Memory B cell (primary cell): ENCODE measurements around the gene CAMK4.
"Not testable (repeated sequence)": the region's sequence is repeated elsewhere in the genome, so short reads cannot be mapped to it uniquely, and the experiment has no call there.

Experiments
- ATAC-seq: fragments of 150-1000 bp; cut with Tn5 transposase; 2 replicates; pipeline ENCODE4 v1.10.0; 2021; ENCODE audit warnings: low read depth, mild to moderate bottlenecking, moderate library complexity
- DNase-seq, 2 donors: peaks; one replicate each; pipeline ENCODE4 v3.0.0; 2022; ENCODE audit warnings: low spot score in 2 of 2
- H3K27ac Mint-ChIP-seq: one replicate; pipeline ENCODE4 v1.8.0; 2022; ENCODE audit warnings: mild to moderate bottlenecking, moderate library complexity, mixed read lengths
- H3K27me3 Mint-ChIP-seq: one replicate; pipeline ENCODE4 v1.8.0; 2022; ENCODE audit warnings: mixed read lengths
- H3K36me3 Mint-ChIP-seq: one replicate; pipeline ENCODE4 v1.8.0; 2022; ENCODE audit warnings: mild to moderate bottlenecking, mixed read lengths
- H3K4me1 Mint-ChIP-seq: one replicate; pipeline ENCODE4 v1.8.0; 2022; ENCODE audit warnings: mixed read lengths
- H3K4me3 Mint-ChIP-seq: one replicate; pipeline ENCODE4 v1.8.0; 2022; ENCODE audit warnings: mild to moderate bottlenecking, moderate library complexity, mixed read lengths
- H3K9me3 Mint-ChIP-seq: one replicate; pipeline ENCODE4 v1.8.0; 2022; ENCODE audit warnings: mixed read lengths

The CAMK4 gene

GRCh38 chr5:111337688-111338087, 113.5 kb downstream of the CAMK4 start:
- H3K4me1 Mint-ChIP-seq, result no peaks in the 10 kb centered on the region
- no peak for DNase-seq
- H3K4me3 Mint-ChIP-seq, result no peak overlapping the region
- ATAC-seq, result no peak
- no peaks in the 10 kb centered on the region for H3K27me3 Mint-ChIP-seq
- no peak overlapping the region for H3K27ac Mint-ChIP-seq
- no peaks in the 10 kb centered on the region for H3K9me3 Mint-ChIP-seq
- H3K36me3 Mint-ChIP-seq, result no peaks in the 10 kb centered on the region

- H3K27me3 Mint-ChIP-seq, result no peaks in the 10 kb centered on the region
- H3K4me1 Mint-ChIP-seq, result no peaks in the 10 kb centered on the region
- no peak for ATAC-seq
Observed at GRCh38 chr5:111345731-111346130, 121.5 kb downstream of the CAMK4 start.

GRCh38 chr5:111347021-111347420, 122.8 kb downstream of the CAMK4 start:
- Mint-ChIP-seq H3K9me3 (no peaks in the 10 kb centered on the region), H3K4me3 (no peak overlapping the region), H3K4me1 (no peaks in the 10 kb centered on the region), H3K27me3 (no peaks in the 10 kb centered on the region), H3K36me3 (no peaks in the 10 kb centered on the region), H3K27ac (no peak overlapping the region)
- ATAC-seq, result no peak
- DNase-seq, result no peak

More at GRCh38 chr5:111345731-111346130, 121.5 kb downstream of the CAMK4 start:
- no peak for DNase-seq
- Mint-ChIP-seq H3K9me3 (no peaks in the 10 kb centered on the region), H3K4me3 (no peak overlapping the region), H3K36me3 (no peaks in the 10 kb centered on the region), H3K27ac (no peak overlapping the region)

GRCh38 chr5:111348661-111349329, 124.6 kb downstream of the CAMK4 start:
- H3K4me3 Mint-ChIP-seq, result no peak overlapping the region
- H3K36me3 Mint-ChIP-seq, result no peaks in the 10 kb centered on the region
- H3K9me3 Mint-ChIP-seq, result no peaks in the 10 kb centered on the region
- DNase-seq, result no peak
- no peak overlapping the region for H3K27ac Mint-ChIP-seq
- ATAC-seq, result no peak
- no peaks in the 10 kb centered on the region for H3K27me3 Mint-ChIP-seq
- H3K4me1 Mint-ChIP-seq, result no peaks in the 10 kb centered on the region

DNA sequence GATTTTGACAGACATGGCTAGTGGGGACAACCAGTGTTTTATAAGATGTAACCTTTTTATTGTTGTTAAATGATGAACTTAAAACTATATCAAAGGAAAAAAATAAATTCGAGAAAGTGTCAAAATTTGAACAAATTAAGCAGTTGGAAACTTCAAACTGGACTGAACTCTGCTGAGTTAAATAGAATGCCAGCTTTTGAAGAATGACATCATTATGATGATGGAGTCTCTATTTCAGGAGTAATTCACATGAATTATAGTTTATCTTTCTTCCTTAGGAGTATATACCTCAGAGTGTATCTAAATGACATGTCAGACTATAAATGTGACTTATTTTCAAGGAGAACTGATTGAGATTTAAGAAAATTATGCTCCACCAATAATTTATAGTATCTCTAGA, 125.2 kb downstream of the CAMK4 start:
- no peak for ATAC-seq

GRCh38 chr5:111353035-111353434, 128.9 kb downstream of the CAMK4 start:
- ATAC-seq, result no peak
- Mint-ChIP-seq H3K9me3 (no peaks in the 10 kb centered on the region), H3K27ac (no peak overlapping the region), H3K4me3 (no peak overlapping the region), H3K27me3 (no peaks in the 10 kb centered on the region), H3K36me3 (no peaks in the 10 kb centered on the region), H3K4me1 (no peaks in the 10 kb centered on the region)
- DNase-seq, result no peak

More for the DNA sequence above, 125.2 kb downstream of the CAMK4 start:
- Mint-ChIP-seq H3K9me3 (no peaks in the 10 kb centered on the region), H3K27me3 (no peaks in the 10 kb centered on the region), H3K4me1 (no peaks in the 10 kb centered on the region), H3K4me3 (no peak overlapping the region), H3K27ac (no peak overlapping the region), H3K36me3 (no peaks in the 10 kb centered on the region)
- no peak for DNase-seq

DNA sequence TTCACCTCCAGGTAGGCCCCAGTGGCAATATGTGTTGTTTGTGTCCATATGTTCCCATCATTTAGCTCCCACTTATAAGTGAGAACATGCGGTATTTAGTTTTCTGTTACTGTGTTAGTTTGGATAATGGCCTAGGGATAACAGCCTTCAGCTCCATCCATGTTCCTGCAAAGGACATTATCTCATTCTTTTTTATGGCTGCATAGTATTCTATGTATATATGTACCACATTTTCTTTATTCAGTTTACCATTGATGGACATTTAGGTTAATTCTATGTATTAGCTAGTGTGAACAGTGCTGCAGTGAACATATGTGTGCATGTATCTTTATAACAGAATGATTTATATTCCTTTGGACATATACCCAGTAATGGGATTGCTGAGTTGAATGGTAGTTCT, 134.5 kb downstream of the CAMK4 start:
- not testable (repeated sequence) for H3K9me3 Mint-ChIP-seq, H3K27ac Mint-ChIP-seq, H3K36me3 Mint-ChIP-seq, H3K4me3 Mint-ChIP-seq, H3K27me3 Mint-ChIP-seq, DNase-seq, H3K4me1 Mint-ChIP-seq, ATAC-seq

DNA sequence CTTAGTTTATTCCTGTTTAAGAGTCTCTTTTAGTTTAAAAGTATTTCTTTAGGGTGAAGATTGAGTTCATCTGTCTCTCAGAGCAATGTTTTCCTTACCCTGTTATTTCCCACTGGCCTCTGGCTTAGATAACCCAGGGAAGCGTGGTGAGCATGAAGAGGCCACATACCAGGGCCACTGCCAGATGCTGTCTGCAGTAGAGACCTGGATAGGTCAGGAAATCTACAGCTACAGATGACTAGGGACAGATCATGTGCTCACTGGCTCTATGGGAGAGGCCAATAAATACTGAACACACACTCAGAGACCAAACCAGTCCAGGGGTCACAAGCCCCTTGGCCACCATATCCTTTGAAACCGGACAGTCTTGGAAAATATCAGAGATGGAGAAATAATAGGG, 136.0 kb downstream of the CAMK4 start:
- ATAC-seq (no peak), DNase-seq (no peak)
- H3K9me3 Mint-ChIP-seq, result peaks cover 3% of the 10 kb centered on the region
- H3K27me3 Mint-ChIP-seq, result no peaks in the 10 kb centered on the region
- H3K4me1 Mint-ChIP-seq, result no peaks in the 10 kb centered on the region
- H3K27ac Mint-ChIP-seq, result no peak overlapping the region
- peaks cover 2% of the 10 kb centered on the region for H3K36me3 Mint-ChIP-seq
- H3K4me3 Mint-ChIP-seq, result no peak overlapping the region

DNA sequence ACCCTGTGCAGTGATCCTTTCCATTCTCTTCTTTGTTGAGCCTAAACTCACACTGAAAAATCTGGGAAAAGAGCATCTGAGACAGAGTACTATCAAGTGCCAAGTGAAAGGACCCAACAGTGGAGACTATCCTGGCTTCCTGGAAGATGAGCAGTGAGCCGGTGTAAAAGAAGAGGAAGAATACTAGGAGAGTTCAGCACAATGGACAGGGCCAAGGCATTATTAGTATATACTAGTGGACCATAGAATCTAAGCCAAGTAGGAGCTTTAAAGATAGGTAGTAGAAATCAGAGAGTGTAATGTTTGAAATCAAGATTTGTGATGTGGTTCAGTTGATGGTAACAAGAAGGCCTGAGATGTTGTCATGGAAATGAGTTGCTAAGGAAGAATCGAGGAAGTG, 140.8 kb downstream of the CAMK4 start:
- no peaks in the 10 kb centered on the region for H3K36me3 Mint-ChIP-seq
- peaks cover 3% of the 10 kb centered on the region for H3K9me3 Mint-ChIP-seq
- H3K27me3 Mint-ChIP-seq, result no peaks in the 10 kb centered on the region
- ATAC-seq (no peak), DNase-seq (no peak)
- no peak overlapping the region for H3K4me3 Mint-ChIP-seq
- no peak overlapping the region for H3K27ac Mint-ChIP-seq
- H3K4me1 Mint-ChIP-seq, result no peaks in the 10 kb centered on the region

DNA sequence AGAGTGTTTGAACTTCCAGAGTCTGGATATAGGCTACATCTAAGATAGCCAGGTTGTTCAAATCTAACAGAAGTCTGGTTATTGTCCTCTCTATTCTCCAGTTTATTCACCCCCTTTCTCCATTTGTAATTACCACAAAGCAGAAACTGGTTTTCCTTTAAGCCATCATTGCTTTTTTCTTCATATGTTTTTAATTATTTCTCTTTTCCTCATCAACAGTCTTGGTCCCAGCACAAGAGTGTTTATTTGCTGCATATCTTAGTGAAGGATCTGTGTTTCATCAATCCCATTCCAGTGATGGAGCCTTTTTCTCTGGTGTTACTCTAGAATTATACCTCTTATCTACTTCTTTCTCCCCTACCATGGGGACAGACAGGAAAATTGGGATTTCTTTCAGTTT, 142.2 kb downstream of the CAMK4 start:
- H3K4me3 Mint-ChIP-seq, result no peak overlapping the region
- H3K27me3 Mint-ChIP-seq, result no peaks in the 10 kb centered on the region
- no peak for ATAC-seq
- H3K9me3 Mint-ChIP-seq, result peaks cover 3% of the 10 kb centered on the region
- H3K36me3 Mint-ChIP-seq, result no peaks in the 10 kb centered on the region
- DNase-seq, result no peak
- no peaks in the 10 kb centered on the region for H3K4me1 Mint-ChIP-seq
- no peak overlapping the region for H3K27ac Mint-ChIP-seq

GRCh38 chr5:111367115-111367514, 142.9 kb downstream of the CAMK4 start:
- H3K36me3 Mint-ChIP-seq, result no peaks in the 10 kb centered on the region
- H3K27me3 Mint-ChIP-seq, result no peaks in the 10 kb centered on the region
- H3K27ac Mint-ChIP-seq, result no peak overlapping the region
- ATAC-seq (no peak), DNase-seq (no peak)
- no peak overlapping the region for H3K4me3 Mint-ChIP-seq
- peaks cover 3% of the 10 kb centered on the region for H3K9me3 Mint-ChIP-seq
- no peaks in the 10 kb centered on the region for H3K4me1 Mint-ChIP-seq

- H3K4me1 Mint-ChIP-seq, result no peaks in the 10 kb centered on the region
- H3K27me3 Mint-ChIP-seq, result no peaks in the 10 kb centered on the region
- H3K36me3 Mint-ChIP-seq, result no peaks in the 10 kb centered on the region
- no peak overlapping the region for H3K27ac Mint-ChIP-seq
- H3K4me3 Mint-ChIP-seq, result no peak overlapping the region
- peaks cover 3% of the 10 kb centered on the region for H3K9me3 Mint-ChIP-seq
- no peak for ATAC-seq
- no peak for DNase-seq
Observed at GRCh38 chr5:111372799-111373198, 148.6 kb downstream of the CAMK4 start.

DNA sequence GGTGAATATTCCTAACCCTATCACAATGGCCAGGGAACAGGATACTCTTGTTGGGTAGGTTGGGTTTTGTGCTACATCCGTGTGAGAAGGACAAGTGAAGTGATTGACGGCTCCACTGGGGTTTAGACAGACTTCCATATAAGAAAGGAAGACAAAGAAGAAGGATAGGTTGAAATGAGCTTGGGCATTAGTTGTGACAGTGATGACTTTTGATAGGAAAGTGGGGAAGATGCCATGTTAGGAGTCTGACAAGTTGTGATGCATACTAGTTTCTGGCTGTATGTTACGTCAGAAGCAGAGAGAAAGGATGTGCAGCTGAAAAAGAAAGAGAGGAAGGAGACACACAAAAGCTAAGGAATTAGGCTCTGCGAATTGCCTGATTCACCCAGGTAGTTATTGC, 150.2 kb downstream of the CAMK4 start:
- H3K36me3 Mint-ChIP-seq, result no peaks in the 10 kb centered on the region
- no peak overlapping the region for H3K4me3 Mint-ChIP-seq
- H3K27me3 Mint-ChIP-seq, result no peaks in the 10 kb centered on the region
- H3K27ac Mint-ChIP-seq, result no peak overlapping the region
- no peak for DNase-seq
- peaks cover 4% of the 10 kb centered on the region for H3K9me3 Mint-ChIP-seq
- no peak for ATAC-seq
- H3K4me1 Mint-ChIP-seq, result no peaks in the 10 kb centered on the region

DNA sequence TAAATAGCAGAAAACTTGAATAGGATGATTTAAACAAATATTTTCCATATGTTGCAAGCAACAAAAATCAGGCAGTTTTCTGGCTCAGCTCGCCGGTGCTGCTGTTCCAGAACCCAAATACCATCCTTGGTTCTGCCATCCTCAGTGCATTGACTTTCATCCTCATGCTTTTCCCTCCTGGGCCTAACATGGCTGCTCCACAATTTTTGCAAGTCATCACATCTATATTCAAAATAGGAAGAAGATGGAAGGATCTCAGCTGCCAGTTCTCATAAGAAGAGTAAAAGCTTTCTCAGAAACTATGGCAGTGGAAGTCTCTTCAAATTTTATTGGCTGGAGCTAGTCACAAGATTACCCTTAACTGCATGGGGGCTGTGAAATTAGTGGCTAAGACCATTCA, 151.5 kb downstream of the CAMK4 start:
- no peak overlapping the region for H3K27ac Mint-ChIP-seq
- no peaks in the 10 kb centered on the region for H3K4me1 Mint-ChIP-seq
- no peak for ATAC-seq
- no peaks in the 10 kb centered on the region for H3K36me3 Mint-ChIP-seq
- no peak overlapping the region for H3K4me3 Mint-ChIP-seq
- H3K9me3 Mint-ChIP-seq, result peaks cover 4% of the 10 kb centered on the region
- H3K27me3 Mint-ChIP-seq, result no peaks in the 10 kb centered on the region
- no peak for DNase-seq

DNA sequence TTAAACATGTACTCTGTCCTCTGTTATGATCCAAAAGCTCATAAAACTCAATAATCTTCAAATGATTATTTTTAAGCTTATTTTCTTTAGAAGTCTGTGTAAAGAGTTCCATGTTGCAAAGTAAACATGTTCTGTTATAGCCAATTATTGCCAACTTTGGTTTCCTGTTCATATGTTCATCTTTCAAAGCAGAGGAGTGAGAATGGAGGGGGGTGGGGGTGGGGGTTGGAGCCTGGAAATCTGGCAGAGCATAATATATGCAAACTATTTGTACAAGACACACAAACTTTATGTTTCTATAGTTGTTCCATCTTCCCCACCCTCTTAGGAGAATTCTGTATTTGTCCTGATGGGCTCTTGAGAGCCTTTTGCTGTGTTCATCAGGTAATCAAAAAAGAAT, 153.1 kb downstream of the CAMK4 start:
- Mint-ChIP-seq H3K27me3 (no peaks in the 10 kb centered on the region), H3K4me1 (no peaks in the 10 kb centered on the region), H3K27ac (no peak overlapping the region), H3K9me3 (peaks cover 4% of the 10 kb centered on the region), H3K4me3 (no peak overlapping the region), H3K36me3 (no peaks in the 10 kb centered on the region)
- DNase-seq (no peak), ATAC-seq (no peak)
